Measurements from ENCODE around the gene XRCC5.

The XRCC5 gene

DNA sequence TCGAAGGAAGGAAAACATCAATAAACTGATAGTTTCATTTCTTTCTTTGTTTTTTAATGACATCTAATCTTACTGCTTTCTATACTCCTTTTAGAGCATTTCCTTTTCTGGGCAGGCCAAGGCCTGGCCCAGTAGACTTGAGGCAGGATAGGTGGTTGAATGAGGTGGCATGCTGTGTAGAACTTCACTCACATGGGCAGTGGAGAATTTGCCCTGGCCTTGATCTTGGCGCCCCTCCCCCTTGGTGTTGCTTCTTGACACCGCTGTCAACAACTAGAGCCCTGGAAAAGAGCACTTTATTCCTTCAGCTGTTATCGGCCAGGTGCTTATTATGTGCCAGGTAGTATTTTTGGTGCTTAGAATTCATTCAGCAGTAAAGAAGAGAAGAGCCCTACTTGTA, 37.4 kb downstream of the XRCC5 start:
- Histone ChIP-seq H3K4me1 (ENCODE audit: insufficient read depth, low read length) (peaks cover 5% of the 10 kb centered on the region; the same call in 1 of the 2 replicates), H3K36me3 (ENCODE audit: insufficient read depth, low read length) (peaks cover 67% of the 10 kb centered on the region), H3K9me3 (ENCODE audit: control insufficient read depth, insufficient read depth, low read length) (no peaks in the 10 kb centered on the region), H3K9ac (ENCODE audit: low read depth, low read length) (no peak overlapping the region)

DNA sequence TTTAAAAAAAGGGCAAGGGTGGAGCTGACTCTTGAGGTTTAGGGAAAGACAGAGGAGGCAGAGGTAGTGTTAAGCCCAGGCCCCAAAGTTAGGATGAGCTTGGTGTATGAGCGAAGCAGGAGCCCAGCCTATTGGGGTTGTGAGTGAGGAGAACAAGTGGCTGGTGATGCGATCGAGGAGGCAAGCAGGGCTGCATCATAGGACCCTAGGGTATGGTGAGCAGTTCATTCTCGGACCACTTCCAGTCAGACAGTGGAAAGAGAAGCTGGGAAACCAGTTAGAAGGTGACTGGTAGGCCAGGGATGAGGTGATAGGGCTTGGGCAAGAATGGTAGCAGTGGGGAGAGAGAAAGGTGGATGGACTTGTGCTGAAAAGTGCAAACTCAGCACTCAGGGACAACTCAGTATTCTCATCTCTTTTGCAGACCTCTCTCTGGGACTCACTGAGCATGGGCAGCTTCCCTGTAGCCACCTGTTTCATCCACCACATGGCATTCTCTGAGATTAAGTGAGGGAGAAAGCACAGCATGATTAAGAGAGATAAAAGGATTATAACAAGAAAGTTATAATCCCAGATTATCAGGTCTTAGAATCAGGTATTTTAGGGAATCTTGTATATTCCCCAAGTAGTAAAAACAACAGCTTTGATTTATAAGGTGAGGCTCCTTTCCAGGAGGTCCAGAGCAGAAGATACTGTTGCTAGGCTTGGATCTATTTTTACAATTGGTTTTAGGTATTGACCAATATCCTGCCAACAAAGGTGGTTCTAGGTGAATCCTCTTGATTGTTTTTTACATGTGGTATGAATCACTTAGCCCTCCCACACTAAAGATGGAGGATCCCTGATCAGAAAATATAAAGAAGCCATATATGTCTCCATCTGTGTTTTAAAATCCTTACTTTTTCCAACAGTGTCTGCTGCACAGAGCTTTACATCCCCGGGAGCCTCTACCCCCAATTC, 38.3 kb downstream of the XRCC5 start:
- Histone ChIP-seq H3K9me3 (ENCODE audit: control insufficient read depth, insufficient read depth, low read length) (no peaks in the 10 kb centered on the region), H3K9ac (ENCODE audit: low read depth, low read length) (no peak overlapping the region), H3K4me1 (ENCODE audit: insufficient read depth, low read length) (peaks cover 5% of the 10 kb centered on the region; the same call in 1 of the 2 replicates), H3K36me3 (ENCODE audit: insufficient read depth, low read length) (peaks cover 65% of the 10 kb centered on the region)

GRCh38 chr2:216148983-216149382, 39.8 kb downstream of the XRCC5 start:
- peaks cover 5% of the 10 kb centered on the region; the same call in 1 of the 2 replicates for H3K4me1 ChIP-seq (ENCODE audit: insufficient read depth, low read length)
- no peak overlapping the region for H3K9ac ChIP-seq (ENCODE audit: low read depth, low read length)
- peaks cover 60% of the 10 kb centered on the region for H3K36me3 ChIP-seq (ENCODE audit: insufficient read depth, low read length)
- no peaks in the 10 kb centered on the region for H3K9me3 ChIP-seq (ENCODE audit: control insufficient read depth, insufficient read depth, low read length)

DNA sequence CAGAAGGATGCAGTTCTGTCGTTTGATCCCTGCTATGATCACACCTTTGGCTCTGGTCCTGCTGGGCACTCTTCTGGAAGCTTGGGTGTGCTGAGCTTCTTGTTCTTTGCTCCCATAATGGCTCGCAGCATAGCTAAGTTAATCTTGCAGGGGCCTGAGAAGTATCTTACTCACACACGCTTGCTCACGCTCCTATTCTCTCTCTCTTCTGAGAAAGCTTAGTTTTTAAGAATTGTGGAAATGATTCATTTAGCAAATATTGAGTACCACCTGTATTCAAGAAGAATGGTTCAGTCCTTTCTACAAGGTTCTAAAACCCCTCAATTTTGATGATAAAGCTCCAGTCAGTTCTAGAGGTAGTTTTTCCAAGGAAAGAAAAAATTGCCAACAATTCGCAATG, 40.6 kb downstream of the XRCC5 start:
- Histone ChIP-seq H3K36me3 (ENCODE audit: insufficient read depth, low read length) (peaks cover 56% of the 10 kb centered on the region), H3K9me3 (ENCODE audit: control insufficient read depth, insufficient read depth, low read length) (no peaks in the 10 kb centered on the region), H3K4me1 (ENCODE audit: insufficient read depth, low read length) (peaks cover 5% of the 10 kb centered on the region; the same call in 1 of the 2 replicates), H3K9ac (ENCODE audit: low read depth, low read length) (no peak overlapping the region)

- Histone ChIP-seq H3K9ac (ENCODE audit: low read depth, low read length) (no peak overlapping the region), H3K9me3 (ENCODE audit: control insufficient read depth, insufficient read depth, low read length) (no peaks in the 10 kb centered on the region), H3K36me3 (ENCODE audit: insufficient read depth, low read length) (peaks cover 53% of the 10 kb centered on the region), H3K4me1 (ENCODE audit: insufficient read depth, low read length) (no peaks in the 10 kb centered on the region)
Measured at GRCh38 chr2:216151313-216152025, 42.3 kb downstream of the XRCC5 start.

DNA sequence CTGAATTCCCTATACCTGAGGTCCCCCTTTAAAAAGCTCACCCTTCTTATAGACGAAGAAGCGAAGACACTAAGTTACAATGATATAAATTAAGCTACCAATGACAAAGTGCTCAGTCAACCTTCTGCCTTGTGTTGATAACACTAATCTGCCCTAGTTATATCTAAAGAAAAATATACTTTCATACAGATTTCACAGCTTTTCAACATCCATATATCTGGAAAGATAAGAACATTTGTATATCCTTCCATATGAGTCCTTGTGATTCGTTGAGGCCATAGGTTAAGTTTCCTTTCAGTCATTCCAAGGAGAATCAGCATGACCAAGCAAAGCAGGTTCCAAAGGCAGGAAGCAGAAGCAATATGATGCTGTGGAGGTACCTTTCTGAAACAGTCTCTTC, 46.8 kb downstream of the XRCC5 start:
- no peak overlapping the region for H3K9ac ChIP-seq (ENCODE audit: low read depth, low read length)
- no peaks in the 10 kb centered on the region for H3K9me3 ChIP-seq (ENCODE audit: control insufficient read depth, insufficient read depth, low read length)
- peaks cover 42% of the 10 kb centered on the region for H3K36me3 ChIP-seq (ENCODE audit: insufficient read depth, low read length)
- no peaks in the 10 kb centered on the region for H3K4me1 ChIP-seq (ENCODE audit: insufficient read depth, low read length)

DNA sequence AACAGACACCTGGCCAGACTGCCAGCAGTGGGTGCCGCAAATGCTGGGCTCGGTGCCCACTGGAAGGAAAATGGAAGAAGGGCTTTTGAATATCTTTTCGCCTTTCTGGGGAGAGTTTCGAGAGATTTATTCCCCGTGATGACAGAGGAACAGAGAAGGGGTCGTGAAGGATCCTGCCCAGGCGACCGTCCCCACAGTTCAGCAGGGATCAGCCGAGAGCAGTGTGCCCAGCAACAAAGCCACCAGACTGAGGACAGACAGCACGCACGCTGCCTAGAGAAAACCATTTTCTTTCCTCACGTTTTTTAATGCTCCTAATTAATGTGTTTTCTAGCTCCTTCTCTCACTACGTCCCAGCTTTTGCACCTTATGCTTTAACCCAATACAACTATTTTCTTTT, 47.7 kb downstream of the XRCC5 start:
- H3K9ac ChIP-seq (ENCODE audit: low read depth, low read length), result no peak overlapping the region
- H3K36me3 ChIP-seq (ENCODE audit: insufficient read depth, low read length), result peaks cover 41% of the 10 kb centered on the region
- H3K9me3 ChIP-seq (ENCODE audit: control insufficient read depth, insufficient read depth, low read length), result no peaks in the 10 kb centered on the region
- no peaks in the 10 kb centered on the region for H3K4me1 ChIP-seq (ENCODE audit: insufficient read depth, low read length)

- Histone ChIP-seq H3K36me3 (ENCODE audit: insufficient read depth, low read length) (peaks cover 50% of the 10 kb centered on the region), H3K4me1 (ENCODE audit: insufficient read depth, low read length) (no peaks in the 10 kb centered on the region), H3K9me3 (ENCODE audit: control insufficient read depth, insufficient read depth, low read length) (no peaks in the 10 kb centered on the region), H3K9ac (ENCODE audit: low read depth, low read length) (no peak overlapping the region)
Measured at GRCh38 chr2:216159144-216159543, 50.0 kb downstream of the XRCC5 start.

- no peaks in the 10 kb centered on the region for H3K9me3 ChIP-seq (ENCODE audit: control insufficient read depth, insufficient read depth, low read length)
- H3K36me3 ChIP-seq (ENCODE audit: insufficient read depth, low read length), result peaks cover 51% of the 10 kb centered on the region
- no peaks in the 10 kb centered on the region for H3K4me1 ChIP-seq (ENCODE audit: insufficient read depth, low read length)
- no peak overlapping the region for H3K9ac ChIP-seq (ENCODE audit: low read depth, low read length)
Measured at GRCh38 chr2:216159646-216160045, 50.5 kb downstream of the XRCC5 start.

- H3K36me3 ChIP-seq (ENCODE audit: insufficient read depth, low read length), result peaks cover 48% of the 10 kb centered on the region
- H3K9ac ChIP-seq (ENCODE audit: low read depth, low read length), result no peak overlapping the region
- no peaks in the 10 kb centered on the region for H3K4me1 ChIP-seq (ENCODE audit: insufficient read depth, low read length)
- H3K9me3 ChIP-seq (ENCODE audit: control insufficient read depth, insufficient read depth, low read length), result no peaks in the 10 kb centered on the region
Measured at GRCh38 chr2:216160786-216161185, 51.6 kb downstream of the XRCC5 start.

DNA sequence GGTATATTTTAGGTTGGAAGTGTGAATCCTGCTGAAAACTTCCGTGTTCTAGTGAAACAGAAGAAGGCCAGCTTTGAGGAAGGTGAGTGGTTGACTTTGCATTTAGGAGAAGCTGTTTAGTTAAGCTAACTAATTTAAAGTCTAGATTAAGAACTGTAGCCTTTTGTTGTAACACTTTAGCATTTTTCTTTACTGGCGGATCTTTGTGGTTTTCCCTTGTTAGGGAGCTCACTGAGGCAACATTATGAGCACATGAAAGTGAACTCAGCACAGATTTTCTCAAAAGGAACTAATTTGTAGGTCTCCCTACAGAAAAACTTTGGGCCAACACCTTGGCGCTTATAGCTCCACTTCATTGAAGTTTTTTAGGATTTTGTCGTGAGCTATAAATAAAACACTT, 52.8 kb downstream of the XRCC5 start:
- Histone ChIP-seq H3K36me3 (ENCODE audit: insufficient read depth, low read length) (peaks cover 45% of the 10 kb centered on the region), H3K9ac (ENCODE audit: low read depth, low read length) (no peak overlapping the region), H3K4me1 (ENCODE audit: insufficient read depth, low read length) (no peaks in the 10 kb centered on the region), H3K9me3 (ENCODE audit: control insufficient read depth, insufficient read depth, low read length) (no peaks in the 10 kb centered on the region)

DNA sequence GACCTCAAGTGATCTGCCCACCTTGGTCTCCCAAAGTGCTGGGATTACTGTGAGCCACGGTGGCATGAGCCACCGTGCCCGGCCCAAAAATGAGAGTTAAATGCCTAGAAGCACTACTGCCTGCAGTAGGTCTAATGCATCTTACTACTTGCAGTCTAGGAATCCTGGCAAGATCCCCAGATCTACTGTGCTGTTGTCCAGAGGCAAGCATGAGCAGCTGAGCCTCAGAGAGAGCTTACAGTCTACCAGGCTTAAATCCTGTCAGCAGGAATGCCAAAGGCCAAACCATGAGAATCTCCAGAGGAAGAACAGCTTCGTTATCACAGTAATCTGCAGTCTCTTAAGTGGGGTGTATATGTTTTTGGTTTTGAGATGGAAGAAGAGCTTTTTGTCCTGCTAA, 54.4 kb downstream of the XRCC5 start:
- peaks cover 43% of the 10 kb centered on the region for H3K36me3 ChIP-seq (ENCODE audit: insufficient read depth, low read length)
- H3K9me3 ChIP-seq (ENCODE audit: control insufficient read depth, insufficient read depth, low read length), result no peaks in the 10 kb centered on the region
- H3K4me1 ChIP-seq (ENCODE audit: insufficient read depth, low read length), result no peaks in the 10 kb centered on the region
- H3K9ac ChIP-seq (ENCODE audit: low read depth, low read length), result no peak overlapping the region

- H3K4me1 ChIP-seq (ENCODE audit: insufficient read depth, low read length), result no peaks in the 10 kb centered on the region
- H3K36me3 ChIP-seq (ENCODE audit: insufficient read depth, low read length), result peaks cover 47% of the 10 kb centered on the region
- no peak overlapping the region for H3K9ac ChIP-seq (ENCODE audit: low read depth, low read length)
- H3K9me3 ChIP-seq (ENCODE audit: control insufficient read depth, insufficient read depth, low read length), result no peaks in the 10 kb centered on the region
Measured at GRCh38 chr2:216164087-216164486, 54.9 kb downstream of the XRCC5 start.

GRCh38 chr2:216164576-216164975, 55.4 kb downstream of the XRCC5 start:
- Histone ChIP-seq H3K36me3 (ENCODE audit: insufficient read depth, low read length) (peaks cover 51% of the 10 kb centered on the region), H3K9me3 (ENCODE audit: control insufficient read depth, insufficient read depth, low read length) (no peaks in the 10 kb centered on the region), H3K9ac (ENCODE audit: low read depth, low read length) (no peak overlapping the region), H3K4me1 (ENCODE audit: insufficient read depth, low read length) (no peaks in the 10 kb centered on the region)

- Histone ChIP-seq H3K9ac (ENCODE audit: low read depth, low read length) (no peak overlapping the region), H3K4me1 (ENCODE audit: insufficient read depth, low read length) (no peaks in the 10 kb centered on the region), H3K36me3 (ENCODE audit: insufficient read depth, low read length) (peaks cover 46% of the 10 kb centered on the region), H3K9me3 (ENCODE audit: control insufficient read depth, insufficient read depth, low read length) (no peaks in the 10 kb centered on the region)
Measured at GRCh38 chr2:216165711-216166110, 56.6 kb downstream of the XRCC5 start.
